Type B pancreatic cell (in vitro differentiated cells): ENCODE measurements around the gene DCHS1. TPM values are rescaled to one million over a fixed set of nuclear protein-coding genes. Genes with fewer than 3 reads are reported as not detected.

Source experiments
- DNase-seq: peaks from one replicate; pipeline ENCODE4 v3.0.0; 2021; ENCODE audit warnings: mixed read lengths; ENCODE audit not compliant: unreplicated experiment; ENCODE audit errors: extremely low spot score
- H3K27ac Mint-ChIP-seq: 2 replicates; pipeline ENCODE4 v1.8.0; 2021; ENCODE audit warnings: mild to moderate bottlenecking, mixed read lengths
- H3K27me3 Mint-ChIP-seq: 2 replicates; pipeline ENCODE4 v1.8.0; 2021; ENCODE audit warnings: mixed read lengths
- H3K36me3 Mint-ChIP-seq: 2 replicates; pipeline ENCODE4 v1.8.0; 2021; ENCODE audit warnings: mixed read lengths
- H3K4me1 Mint-ChIP-seq: one replicate; pipeline ENCODE4 v1.8.0; 2021; ENCODE audit warnings: mixed read lengths; ENCODE audit not compliant: unreplicated experiment
- H3K4me3 Mint-ChIP-seq: 2 replicates; pipeline ENCODE4 v1.8.0; 2021; ENCODE audit warnings: mild to moderate bottlenecking, mixed read lengths
- H3K9me3 Mint-ChIP-seq: 2 replicates; pipeline ENCODE4 v1.8.0; 2021; ENCODE audit warnings: mixed read lengths
- CTCF ChIP-seq: fragments of 200-600 bp; sonication (generic); conservative IDR thresholded peaks from 2 replicates; pipeline ENCODE4 v1.5.0; 2021; ENCODE audit warnings: antibody characterized with exemption, mild to moderate bottlenecking
- total RNA-seq: library from RNA; stranded (reverse); gene quantifications from 2 replicates; pipeline ENCODE4 v1.2.1, GENCODE V29; 2021; ENCODE audit warnings: low replicate concordance

Gene DCHS1
- total RNA-seq, 1 donor from 2014 or later, result 54.9 TPM

- Mint-ChIP-seq H3K27ac (no peak overlapping the region), H3K4me1 (peaks cover 26% of the 10 kb centered on the region), H3K9me3 (no peaks in the 10 kb centered on the region), H3K36me3 (peaks cover 9% of the 10 kb centered on the region), H3K4me3 (no peak overlapping the region), H3K27me3 (no peaks in the 10 kb centered on the region)
- no peak for DNase-seq
- TF ChIP-seq CTCF, result no peak
These were observed 50.8 kb downstream of the DCHS1 start for GRCh38 chr11:6604790-6605189.

- Mint-ChIP-seq H3K9me3 (no peaks in the 10 kb centered on the region), H3K27ac (no peak overlapping the region), H3K36me3 (peaks cover 12% of the 10 kb centered on the region), H3K4me3 (no peak overlapping the region), H3K4me1 (peaks cover 26% of the 10 kb centered on the region), H3K27me3 (no peaks in the 10 kb centered on the region)
- no peak for TF ChIP-seq CTCF
- DNase-seq, result no peak
These were observed 51.5 kb downstream of the DCHS1 start for GRCh38 chr11:6604081-6604626.

GRCh38 chr11:6603287-6604080, 52.1 kb downstream of the DCHS1 start, which contains the start of the genes ILK and RRP8:
Gene ILK (plus strand): TSS chr11:6603774. CDS start chr11:6604272, 498 bp downstream.
Gene RRP8 (minus strand): TSS chr11:6603616. CDS start chr11:6603502, 114 bp downstream.
- H3K4me1 Mint-ChIP-seq, result peaks cover 26% of the 10 kb centered on the region
- peaks cover 14% of the 10 kb centered on the region for H3K36me3 Mint-ChIP-seq
- no peaks in the 10 kb centered on the region for H3K9me3 Mint-ChIP-seq
- no peak within 1 kb of the TSS for H3K4me3 Mint-ChIP-seq
- no peaks in the 10 kb centered on the region for H3K27me3 Mint-ChIP-seq
- DNase-seq, result peak; percentile 92
- no peak for TF ChIP-seq CTCF
- H3K27ac Mint-ChIP-seq, result no peak within 1 kb of the TSS

GRCh38 chr11:6602096-6602940, 53.3 kb downstream of the DCHS1 start:
- peaks cover 26% of the 10 kb centered on the region for H3K4me1 Mint-ChIP-seq
- H3K9me3 Mint-ChIP-seq, result no peaks in the 10 kb centered on the region
- no peak overlapping the region for H3K27ac Mint-ChIP-seq
- TF ChIP-seq CTCF, result no peak
- H3K27me3 Mint-ChIP-seq, result no peaks in the 10 kb centered on the region
- no peak overlapping the region for H3K4me3 Mint-ChIP-seq
- DNase-seq, result no peak
- H3K36me3 Mint-ChIP-seq, result peaks cover 19% of the 10 kb centered on the region

- no peak overlapping the region for H3K4me3 Mint-ChIP-seq
- no peak overlapping the region for H3K27ac Mint-ChIP-seq
- peaks cover 22% of the 10 kb centered on the region for H3K36me3 Mint-ChIP-seq
- no peaks in the 10 kb centered on the region for H3K9me3 Mint-ChIP-seq
- H3K27me3 Mint-ChIP-seq, result no peaks in the 10 kb centered on the region
- H3K4me1 Mint-ChIP-seq, result peaks cover 14% of the 10 kb centered on the region
- no peak for DNase-seq
- no peak for TF ChIP-seq CTCF
These were observed 54.6 kb downstream of the DCHS1 start for GRCh38 chr11:6601041-6601461.
